ENCODE data around the gene CAPNS2.

Gene CAPNS2

GRCh38 chr16:55566432-55567175 lies at the start of gene CAPNS2:
Gene CAPNS2 (plus strand): TSS chr16:55566684. CDS start chr16:55566757, 73 bp downstream.
- no peak for DNase-seq

DNA sequence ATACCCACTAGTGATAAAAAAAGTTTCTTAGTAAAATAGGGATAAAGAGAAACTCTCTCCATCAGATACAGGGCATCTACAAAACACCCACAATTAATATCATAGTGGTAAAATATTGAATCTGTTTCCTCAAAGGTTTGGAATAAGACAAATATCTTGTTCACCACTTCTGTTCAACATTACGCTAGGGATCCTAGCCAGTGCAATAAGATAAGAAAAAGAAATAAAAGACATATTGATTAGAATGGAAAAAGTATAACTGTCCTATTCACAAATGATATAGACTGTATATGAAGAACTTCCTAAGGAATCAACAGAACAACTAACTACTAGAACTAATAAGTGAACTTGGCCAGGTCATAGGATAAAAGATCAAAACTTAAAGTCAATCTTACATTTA lies 44.7 kb upstream of the CAPNS2 start:
- no peak for DNase-seq

DNA sequence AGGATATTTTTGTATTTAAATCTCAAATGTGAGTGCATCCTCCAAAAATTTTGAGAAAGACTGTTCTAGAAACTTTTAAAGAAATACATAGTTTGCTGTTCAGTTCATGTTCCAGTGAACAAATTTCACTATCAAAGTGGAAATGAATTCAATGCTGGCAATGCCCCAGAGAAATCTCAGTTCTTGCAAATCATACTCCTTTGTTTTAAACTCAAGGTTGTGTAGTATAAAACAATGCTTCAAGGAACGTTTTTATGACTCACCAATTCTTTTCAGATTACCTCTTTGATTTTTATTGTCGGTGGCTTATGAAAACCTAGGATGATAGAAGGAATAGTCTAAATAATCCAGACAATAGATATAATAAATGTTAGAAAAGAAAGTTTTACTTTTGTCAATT lies 40.0 kb upstream of the CAPNS2 start:
- DNase-seq = no peak

GRCh38 chr16:55527885-55528284 lies 38.6 kb upstream of the CAPNS2 start:
- no peak for DNase-seq

DNA sequence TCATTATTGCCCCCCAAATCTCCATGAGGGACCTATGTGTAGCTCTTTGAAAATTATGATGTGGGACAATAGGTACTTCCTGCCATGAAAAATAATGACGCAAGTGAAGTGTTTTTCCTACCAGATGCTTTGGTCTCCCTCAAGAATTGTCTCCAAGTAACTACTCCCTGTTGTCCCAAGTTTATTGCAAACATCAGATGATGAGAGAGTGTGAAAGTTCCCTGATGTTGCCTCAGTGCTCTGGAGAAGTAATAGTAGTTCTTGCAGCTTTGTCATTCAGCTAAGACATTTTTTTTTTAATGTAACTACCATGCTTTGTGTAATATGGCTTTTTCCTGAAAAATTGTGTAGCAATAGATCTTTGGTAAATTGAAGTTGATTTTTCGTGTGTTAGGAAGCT lies 37.5 kb upstream of the CAPNS2 start:
- DNase-seq = no peak

DNA sequence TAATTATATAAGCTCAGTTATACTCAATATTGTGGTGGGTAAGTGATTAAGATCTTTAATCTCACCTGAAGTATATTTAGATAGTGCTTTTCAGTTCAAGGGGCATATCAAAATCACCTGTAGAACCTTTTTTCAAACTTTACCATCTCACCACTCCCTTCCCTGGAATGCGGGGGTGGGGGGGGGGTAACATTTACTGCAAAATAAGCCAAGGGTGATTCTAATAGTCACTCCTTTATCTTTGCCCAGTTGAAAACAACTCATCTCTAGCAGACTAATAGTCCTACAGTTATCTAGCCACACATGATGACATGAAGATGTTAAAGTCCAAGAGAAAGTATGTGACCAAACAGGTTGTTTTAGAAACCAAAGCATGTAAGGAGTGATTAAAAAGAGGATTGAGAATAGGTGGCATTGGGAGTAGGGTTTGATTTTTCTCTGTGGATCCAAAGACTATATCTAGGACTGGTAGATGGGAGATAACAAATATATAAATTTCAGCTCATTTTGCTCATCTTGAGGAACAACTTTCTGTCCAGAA lies 36.1 kb upstream of the CAPNS2 start:
- DNase-seq = no peak

DNA sequence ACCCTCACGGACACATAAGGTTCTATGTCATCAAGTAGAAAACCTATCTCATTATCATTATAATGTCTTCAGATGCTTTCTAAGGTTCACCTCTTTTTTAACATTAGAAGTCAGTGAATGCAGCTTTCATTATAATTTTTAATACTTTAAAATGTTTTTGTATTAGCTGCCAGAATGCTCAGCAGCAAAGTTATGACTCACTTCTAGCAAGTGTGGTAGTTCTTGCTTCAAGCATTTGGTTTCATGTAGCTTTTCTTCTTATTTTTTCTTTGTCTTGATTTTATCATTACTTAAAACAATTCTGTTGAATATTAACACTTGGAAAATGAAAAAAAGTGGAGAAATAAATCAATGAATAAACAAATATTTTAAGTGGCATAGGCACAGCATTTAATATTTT lies 34.3 kb upstream of the CAPNS2 start:
- DNase-seq = no peak

DNA sequence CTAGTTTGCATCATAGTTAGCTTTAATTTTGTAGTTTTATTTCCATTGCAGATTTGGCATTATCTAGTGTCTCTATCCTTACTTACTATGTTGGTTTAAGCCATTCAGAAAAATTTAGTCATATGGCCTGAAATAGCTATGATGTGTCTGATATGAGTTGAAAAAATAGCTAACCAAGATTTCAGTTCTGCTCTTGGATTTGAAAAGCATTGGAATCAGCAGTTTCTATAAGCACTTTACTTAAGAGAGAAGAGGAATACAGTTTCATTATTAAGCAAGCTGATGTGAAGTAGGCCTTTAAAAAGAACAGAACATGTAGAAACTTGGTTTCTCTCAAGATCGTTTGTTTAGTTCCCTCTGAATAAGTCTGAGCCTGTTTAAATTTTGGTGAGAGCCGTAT lies 31.7 kb upstream of the CAPNS2 start:
- DNase-seq = no peak

DNA sequence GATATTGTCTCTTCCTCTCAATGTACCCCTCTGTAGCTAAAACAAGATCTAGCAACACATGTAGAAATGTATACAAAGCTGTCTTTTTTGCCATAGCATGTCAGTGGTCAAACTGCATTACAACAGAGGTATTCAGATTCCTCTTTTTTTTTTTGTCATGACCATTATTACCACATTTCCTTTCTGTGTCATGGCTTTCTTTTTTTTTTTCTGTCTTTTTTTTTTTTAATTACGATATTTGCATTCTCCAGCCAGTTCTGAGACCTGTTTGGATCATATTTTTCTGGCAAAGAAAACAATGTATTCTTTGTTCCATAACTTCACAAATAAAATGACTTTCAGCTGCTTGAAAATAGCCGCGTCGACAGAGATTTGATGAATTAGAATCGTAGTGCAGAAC lies 27.4 kb upstream of the CAPNS2 start:
- DNase-seq = no peak

- DNase-seq = no peak
These were observed 27.0 kb upstream of the CAPNS2 start for GRCh38 chr16:55539488-55539887.

GRCh38 chr16:55540221-55540620 lies 26.3 kb upstream of the CAPNS2 start:
- no peak for DNase-seq

- no peak for DNase-seq
These were observed 23.9 kb upstream of the CAPNS2 start for GRCh38 chr16:55542459-55543082.

GRCh38 chr16:55543472-55543871 lies 23.0 kb upstream of the CAPNS2 start:
- DNase-seq = no peak

DNA sequence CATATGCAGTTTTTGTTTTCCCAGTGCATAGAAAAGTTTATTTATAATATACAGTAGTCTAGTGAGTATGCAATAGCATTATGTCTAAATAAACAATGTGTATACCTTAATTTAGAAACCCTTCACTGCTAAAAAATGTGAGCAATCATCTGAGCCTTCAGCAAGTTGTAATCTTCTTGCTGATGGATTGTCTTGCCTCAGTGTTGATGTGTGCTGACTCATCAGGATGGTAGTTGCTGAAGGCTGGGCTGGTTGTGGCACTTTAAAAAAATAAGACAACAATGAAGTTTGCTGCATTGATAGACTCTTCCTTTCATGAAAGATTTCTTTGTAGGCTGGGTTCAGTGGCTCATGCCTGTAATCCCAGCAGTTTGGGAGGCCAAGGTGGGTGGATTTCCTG lies 13.9 kb upstream of the CAPNS2 start:
- DNase-seq = no peak

DNA sequence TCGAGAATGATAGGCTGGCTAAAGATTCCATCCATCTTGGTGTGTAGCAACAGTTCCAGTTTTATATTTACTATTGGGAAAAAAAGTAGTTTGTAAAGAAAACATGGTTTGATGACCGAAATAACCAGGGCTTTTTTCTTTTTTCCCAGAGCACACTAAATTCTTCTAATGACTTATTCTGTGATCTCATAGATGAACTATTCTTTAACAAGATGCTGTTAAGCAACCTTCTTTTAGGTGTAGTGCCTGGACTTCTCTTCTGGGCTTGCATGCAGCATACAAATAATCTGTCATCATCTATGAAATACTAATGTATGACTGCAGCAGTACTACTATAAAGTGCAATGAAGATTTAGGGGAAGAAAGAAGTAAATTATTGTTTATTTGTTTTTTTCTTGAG lies 11.0 kb upstream of the CAPNS2 start:
- no peak for DNase-seq

GRCh38 chr16:55557186-55557585 lies 9.3 kb upstream of the CAPNS2 start:
- no peak for DNase-seq

- no peak for DNase-seq
These were observed 7.3 kb upstream of the CAPNS2 start for GRCh38 chr16:55559233-55559632.

GRCh38 chr16:55559933-55560516 lies 6.5 kb upstream of the CAPNS2 start:
- no peak for DNase-seq

GRCh38 chr16:55561319-55561848 lies 5.1 kb upstream of the CAPNS2 start:
- DNase-seq = no peak

DNA sequence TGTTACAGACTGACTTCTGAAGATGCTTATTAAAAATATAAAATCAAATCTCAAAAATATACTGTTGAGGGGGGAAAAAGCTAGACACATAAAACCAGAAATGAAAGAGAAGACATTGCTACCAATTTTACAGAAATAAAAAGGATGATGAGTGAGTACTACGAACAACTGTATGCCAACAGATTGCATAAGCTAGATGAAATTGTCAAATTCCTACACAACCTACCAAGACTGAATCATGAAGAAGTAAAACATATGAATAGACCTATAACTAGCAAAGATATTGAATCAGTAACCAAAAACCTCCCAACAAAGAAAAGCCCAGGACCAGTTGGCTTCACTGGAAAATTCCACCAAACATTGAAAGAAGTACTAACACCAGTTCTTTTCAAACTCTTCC lies 3.5 kb upstream of the CAPNS2 start:
- no peak for DNase-seq

- no peak for DNase-seq
These were observed 2.7 kb upstream of the CAPNS2 start for GRCh38 chr16:55563797-55564196.

DNA sequence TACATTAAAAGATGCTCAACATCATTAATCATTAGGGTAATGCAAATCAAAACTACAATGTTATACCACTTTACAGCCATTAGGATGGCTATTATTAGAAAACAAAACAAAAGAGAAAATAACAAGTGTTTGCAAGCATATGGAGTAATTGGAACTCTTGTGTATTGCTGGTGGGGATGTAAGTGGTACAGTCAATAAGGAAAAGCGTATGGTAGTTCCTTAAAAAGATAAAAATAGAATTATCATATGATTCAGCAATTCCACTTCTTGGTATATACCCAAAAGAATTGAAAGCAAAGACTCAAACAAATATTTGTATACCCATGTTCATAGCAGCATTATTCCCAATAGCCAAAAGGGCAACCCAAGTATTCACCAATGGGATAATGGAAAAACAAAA lies 1.4 kb upstream of the CAPNS2 start:
- DNase-seq = no peak

DNA sequence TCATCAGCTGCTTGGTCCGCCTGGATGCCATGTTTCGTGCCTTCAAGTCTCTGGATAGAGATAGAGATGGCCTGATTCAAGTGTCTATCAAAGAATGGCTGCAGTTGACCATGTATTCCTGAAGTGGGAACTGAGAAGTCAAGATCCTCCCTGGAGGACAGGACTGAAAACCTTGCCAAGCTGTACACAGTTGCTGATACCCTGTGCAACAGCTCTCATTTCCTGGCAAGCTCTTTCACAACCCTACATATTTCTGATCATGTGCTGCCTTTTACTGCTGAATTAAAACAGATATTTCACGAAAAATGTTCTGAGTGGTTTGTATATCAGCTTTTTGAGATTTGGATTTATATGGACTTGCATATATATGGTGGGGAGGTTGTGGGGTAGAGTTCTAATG lies 898 bp downstream of the CAPNS2 start:
- no peak for DNase-seq

GRCh38 chr16:55568207-55568606 lies 1.7 kb downstream of the CAPNS2 start:
- no peak for DNase-seq
